Loucy (cell line): ENCODE results near the gene SEMA5B.

Experiments
- CTCF ChIP-seq: fragments of 200-600 bp; sonication (generic); conservative IDR thresholded peaks from 2 replicates; pipeline ENCODE4 v1.5.1; 2014; ENCODE audit warnings: mild to moderate bottlenecking, antibody characterized with exemption, low read length
- EZH2phosphoT487 ChIP-seq: fragments of 200-600 bp; IDR thresholded peaks from 2 replicates; pipeline ENCODE4 v1.6.1; 2018; ENCODE audit warnings: antibody characterized with exemption, mild to moderate bottlenecking, moderate library complexity, borderline replicate concordance

DNA sequence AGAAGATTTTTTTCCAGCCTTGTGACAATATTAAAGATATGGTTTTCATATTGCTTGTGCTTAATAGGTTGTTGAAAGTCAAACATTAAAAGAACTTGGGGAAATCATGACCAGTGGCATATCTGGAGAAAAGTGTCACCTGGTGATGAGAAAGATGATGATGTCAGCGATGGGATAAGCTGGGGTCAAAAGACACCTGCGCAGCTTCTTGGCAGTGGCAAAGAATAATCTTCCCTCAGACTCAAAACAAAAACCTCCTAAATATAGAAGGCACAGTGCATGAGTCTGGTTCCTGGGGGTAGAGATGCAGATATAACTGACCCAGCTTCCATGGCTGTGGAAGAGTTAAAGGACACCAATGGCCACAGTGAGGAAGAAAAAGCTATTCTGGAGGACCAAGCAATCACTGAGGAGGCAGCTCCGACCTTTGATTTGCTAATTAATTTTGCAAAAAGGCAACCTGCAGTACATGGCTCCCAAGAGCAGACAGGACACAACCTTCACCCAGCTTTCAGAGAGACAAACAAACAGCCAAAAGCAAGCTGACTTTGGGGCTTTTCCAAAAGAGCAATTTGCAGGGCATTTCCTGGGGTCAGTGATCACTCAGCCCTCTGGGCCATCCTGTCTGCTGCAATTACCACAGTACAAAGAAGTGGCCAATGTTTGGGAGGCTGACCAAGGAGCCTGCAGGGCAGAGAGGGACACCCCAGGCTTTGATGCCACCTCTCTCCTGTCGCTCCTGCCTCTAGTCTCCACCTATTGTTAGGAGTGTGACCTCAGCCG lies 17.6 kb upstream of the SEMA5B start:
- TF ChIP-seq CTCF: no peak
- TF ChIP-seq EZH2phosphoT487: no peak
